GM19324 (cell line): ENCODE results near the gene ARHGAP12.
"Not testable (repeated sequence)": the region's sequence is repeated elsewhere in the genome, so short reads cannot be mapped to it uniquely, and the experiment has no call there.

Source experiments
- ATAC-seq: cut with Tn5 transposase; IDR thresholded peaks from one replicate; pipeline ENCODE4 v1.9.1; 2021; ENCODE audit warnings: mild to moderate bottlenecking, moderate library complexity; ENCODE audit not compliant: unreplicated experiment, low FRiP score

Gene ARHGAP12

DNA sequence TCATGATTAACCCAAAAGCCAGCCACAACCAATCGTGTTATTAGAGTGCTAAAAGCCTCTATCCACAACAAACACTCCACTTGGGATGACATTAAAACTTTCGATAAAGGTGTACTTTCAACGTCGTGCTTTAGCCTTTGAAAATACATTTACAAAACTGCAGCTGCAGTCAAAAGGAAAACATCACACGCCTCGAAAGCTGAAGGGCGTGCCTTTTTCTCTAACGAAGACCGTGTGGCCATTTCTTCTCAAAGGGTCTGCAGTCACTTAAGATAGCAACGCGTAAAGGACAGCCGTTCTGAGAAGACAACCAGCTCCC lies 1.1 kb downstream of the ARHGAP12 start:
- no peak for ATAC-seq

DNA sequence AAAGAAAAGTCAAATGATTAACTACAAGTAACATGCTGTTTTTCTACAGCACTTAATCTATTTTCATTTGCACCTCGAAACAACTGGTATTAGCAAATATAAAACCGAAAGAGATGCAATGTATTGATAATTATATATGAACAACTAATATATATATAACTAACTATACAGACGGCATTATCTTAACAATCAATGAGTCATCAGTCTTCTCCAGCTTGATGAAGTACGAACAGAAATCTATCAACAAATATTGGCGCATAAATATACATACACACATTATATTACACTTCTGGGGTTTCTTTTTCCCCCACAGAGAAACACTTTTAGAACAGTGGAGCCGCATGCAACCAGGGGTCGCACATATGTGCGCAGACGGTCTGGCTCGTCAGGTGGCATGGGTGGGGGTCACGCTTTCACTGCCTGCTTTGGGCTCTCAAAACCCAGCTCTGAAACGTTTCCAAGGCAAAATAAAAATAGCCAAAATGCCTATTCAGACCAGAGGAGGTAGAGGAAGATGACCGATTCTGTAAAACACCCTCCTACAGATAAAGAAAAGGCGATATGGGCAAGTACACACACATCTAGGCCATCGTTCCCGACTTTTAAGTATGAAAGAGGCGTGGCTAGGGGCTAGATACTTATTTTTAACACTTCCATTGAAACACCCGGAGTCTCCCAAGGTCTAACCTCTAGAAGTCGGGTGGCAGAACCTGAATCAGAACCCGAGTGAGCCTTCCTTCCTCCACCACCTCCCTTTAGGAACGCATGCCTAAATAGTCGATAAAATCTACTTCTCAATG lies 1.7 kb downstream of the ARHGAP12 start:
- no peak for ATAC-seq

- no peak for ATAC-seq
Measured at GRCh38 chr10:31926160-31926559, 2.5 kb downstream of the ARHGAP12 start.

GRCh38 chr10:31924833-31925232 lies 3.8 kb downstream of the ARHGAP12 start:
- ATAC-seq, result no peak

DNA sequence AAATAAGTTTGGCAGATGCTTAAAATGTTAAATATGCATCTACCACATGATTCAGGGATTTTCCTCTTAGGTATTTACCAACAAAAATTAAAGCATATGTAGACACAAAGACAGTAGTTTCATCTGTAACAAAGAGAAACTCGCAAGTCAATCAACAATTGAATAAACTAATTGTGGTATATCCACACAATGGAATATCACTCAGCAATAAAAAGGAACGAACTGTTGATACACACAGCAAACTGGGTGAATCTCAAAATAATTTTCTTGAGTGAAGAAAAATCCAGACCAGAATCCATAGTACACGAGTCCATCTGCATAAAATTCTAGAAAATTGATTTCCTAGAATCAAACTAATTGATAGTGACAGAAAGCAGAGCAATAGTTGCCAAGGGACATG lies 5.2 kb downstream of the ARHGAP12 start:
- no peak for ATAC-seq

DNA sequence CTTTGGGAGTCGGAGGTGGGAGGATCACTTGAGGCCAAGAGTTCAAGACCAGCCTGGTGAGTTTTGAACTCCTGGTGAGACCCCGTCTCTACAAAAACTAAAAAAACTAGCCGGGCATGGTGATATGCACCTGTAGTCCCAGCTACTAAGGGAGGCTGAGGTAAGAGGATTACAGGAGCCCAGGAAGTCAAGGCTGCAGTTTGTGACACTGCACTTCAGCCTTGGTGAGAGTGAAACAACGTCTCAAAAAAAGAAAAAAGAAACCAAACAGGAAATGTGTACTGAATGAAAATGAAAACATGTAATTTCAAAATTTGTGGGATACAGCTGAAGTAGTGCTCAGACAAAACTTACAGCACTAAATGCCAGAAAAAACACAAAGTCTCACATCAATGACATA lies 7.6 kb downstream of the ARHGAP12 start:
- peak; percentile 50 for ATAC-seq

DNA sequence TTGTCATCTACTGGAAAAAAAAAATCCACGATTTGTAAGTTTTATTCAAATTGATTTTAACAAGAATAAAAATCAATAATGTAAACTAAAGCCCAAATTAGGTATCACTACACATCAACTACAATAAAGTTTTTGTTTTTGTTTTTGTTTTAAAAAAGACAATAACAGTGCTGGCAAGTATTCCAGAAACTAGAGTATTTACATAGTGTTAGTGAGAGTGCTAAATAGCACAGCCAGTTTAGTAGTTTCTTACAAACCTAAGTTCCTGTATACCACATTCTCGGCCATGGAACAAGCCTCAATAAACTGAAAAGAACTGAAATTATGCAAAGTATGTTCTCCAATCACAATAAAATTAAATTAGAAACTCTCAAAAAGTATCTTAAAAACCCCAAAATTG lies 8.1 kb downstream of the ARHGAP12 start:
- ATAC-seq, result peak; percentile 62

DNA sequence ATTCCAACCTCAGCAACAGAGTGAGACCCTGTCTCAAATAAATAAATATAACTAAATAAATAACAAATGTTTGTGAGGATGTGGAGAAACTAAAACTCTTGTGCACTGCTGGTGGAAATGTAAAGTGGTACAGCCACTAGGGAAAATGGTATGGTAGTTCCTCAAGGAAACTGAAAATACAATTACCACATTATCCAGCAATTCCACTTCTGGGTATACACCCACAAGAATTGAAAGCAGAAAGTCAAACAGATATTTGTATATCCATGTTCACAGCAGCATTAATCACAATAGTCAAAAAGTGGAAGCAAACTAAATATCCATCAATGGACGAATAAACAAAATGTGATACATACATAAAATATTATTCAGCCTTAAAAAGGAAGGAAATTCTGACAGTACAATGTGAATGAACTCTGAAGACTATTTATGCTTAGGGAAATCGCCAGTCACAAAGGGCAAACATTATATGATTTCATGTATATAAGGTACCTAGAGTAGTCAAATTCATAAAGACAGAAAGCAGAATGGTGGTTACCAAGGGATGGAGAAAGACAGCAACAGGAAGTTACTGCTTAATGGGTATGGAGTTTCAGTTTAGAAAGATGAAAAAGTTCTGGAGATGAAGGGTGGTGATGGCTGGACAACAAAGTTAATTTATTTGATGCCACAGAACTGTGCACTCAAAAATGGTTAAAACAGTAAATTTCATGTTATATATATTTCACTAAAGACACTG lies 9.8 kb downstream of the ARHGAP12 start:
- no peak for ATAC-seq

DNA sequence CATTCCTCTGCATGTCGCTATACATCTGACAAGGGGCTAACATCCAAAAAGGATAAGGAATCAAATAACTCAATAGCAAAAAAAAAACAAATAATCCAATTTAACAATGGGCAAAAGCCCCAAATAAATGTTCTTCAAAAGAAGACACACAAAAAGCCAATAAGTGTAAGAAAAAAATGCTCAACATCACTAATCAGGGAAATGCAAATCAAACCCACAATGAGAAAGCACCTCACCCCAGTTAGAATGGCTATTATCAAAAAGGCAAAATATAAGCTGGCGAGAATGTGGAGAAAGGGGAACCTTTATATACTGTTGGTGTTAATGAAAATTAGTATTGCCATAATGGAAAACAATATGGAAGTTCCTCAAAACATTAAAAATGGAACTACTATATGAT lies 14.3 kb downstream of the ARHGAP12 start:
- ATAC-seq, result no peak

DNA sequence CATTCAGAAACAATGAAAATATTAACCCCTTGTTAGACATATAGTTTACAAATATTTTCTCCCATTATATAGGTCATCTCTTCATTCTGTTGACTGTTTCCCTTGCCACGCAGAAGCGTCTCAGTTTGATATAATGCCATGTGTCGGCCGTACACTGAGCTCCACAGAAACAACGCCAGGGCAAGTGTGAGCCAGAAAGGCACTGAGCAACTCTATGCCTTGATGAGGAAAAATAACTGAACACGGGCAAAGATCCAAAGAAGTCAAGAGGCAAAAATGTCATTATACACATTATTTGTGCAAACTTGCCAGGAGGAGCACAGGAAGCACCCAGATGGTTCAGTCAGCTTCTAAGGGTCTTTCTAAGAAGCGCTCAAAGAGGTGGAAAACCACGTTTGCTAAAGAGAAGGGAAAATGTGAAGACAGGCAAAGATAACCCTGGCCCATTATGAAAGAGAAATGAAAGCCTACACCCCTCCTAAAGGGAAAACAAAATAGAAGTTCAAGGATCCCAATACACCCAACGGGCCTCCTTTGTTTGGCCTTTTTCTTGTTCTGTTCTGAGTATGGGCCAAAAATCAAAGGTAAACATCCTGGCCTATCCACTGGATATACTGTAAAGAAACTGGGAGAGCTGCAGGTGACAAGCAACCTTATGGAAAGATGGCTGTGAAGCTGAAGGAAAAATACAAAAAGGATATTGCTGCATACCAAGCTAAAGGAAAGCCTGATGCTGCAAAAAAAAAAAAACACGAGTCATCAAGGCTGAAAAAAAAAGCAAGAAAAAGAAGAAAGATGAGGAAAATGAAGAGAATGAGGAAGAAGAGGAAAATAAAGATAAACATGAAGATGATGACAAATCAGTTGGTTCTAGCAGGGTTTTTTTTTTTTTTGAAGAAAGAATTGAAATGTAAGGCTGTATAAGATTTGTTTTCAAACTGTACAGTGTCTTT lies 15.5 kb downstream of the ARHGAP12 start:
- ATAC-seq, result no peak

- no peak for ATAC-seq
Measured at GRCh38 chr10:31912289-31912688, 16.3 kb downstream of the ARHGAP12 start.

GRCh38 chr10:31910016-31910415 lies 18.6 kb downstream of the ARHGAP12 start:
- ATAC-seq, result no peak

DNA sequence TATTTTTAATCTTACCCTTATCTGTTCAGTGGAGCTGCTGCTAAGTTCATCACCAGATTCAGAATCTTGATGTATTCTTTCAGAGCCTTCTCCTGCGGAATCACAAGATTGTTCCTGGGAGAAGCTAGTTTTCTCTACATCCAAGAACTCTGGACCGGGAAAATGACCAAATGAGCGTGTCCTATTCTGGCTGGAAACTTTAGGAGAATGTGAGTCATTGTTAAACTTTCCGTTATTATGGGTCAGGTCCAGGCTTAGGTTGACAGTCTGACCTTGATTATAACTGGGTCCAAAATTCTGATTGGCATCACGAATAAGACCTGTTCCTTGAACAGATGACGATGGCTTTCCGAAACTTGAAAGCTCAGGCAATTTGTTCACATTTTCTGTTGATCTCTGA lies 20.5 kb downstream of the ARHGAP12 start:
- no peak for ATAC-seq

GRCh38 chr10:31906039-31906438 lies 22.6 kb downstream of the ARHGAP12 start:
- ATAC-seq, result no peak

- no peak for ATAC-seq
Measured at GRCh38 chr10:31905586-31905985, 23.0 kb downstream of the ARHGAP12 start.

DNA sequence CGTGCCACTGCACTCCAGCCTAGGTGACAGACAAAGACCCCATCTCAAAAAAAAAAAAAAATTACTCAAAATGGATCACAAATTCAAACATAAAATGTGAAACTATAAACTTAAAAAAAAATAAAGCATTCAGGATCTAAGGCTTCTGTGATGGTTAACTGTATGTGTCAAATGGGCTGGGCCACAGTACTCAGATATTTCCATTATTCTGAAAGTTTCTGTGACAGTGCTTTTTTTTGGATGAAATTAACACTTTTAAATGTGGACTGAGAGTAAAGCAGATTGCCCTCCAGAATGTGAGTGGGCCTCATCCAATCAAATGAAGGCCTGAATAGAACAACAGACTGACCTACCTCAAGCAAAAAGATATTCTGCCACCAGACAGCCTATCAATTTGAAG lies 26.0 kb downstream of the ARHGAP12 start:
- no peak for ATAC-seq

GRCh38 chr10:31897506-31897905 lies 31.1 kb downstream of the ARHGAP12 start:
- no peak for ATAC-seq

DNA sequence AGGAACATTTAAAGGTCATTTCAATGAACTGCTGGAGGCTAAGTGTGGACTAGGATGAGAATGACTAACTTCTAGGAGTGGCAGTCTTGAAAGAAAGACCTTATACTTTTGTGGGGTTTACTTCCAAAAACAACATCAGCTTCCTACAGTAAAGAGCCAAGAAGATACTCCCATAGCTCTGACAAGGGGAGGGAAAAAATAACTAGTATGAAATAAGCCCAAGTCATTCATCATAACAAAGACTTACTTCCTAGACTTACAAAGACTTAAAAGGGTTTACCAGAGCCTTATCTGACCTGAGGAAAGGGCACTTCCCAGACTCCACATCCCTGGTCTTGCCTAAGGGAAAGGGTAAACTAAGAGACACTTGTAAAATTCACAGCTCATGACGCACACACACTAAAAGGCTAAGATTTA lies 31.7 kb downstream of the ARHGAP12 start:
- no peak for ATAC-seq

GRCh38 chr10:31895722-31896121 lies 32.9 kb downstream of the ARHGAP12 start:
- not testable (repeated sequence) for ATAC-seq

GRCh38 chr10:31888442-31888841 lies 40.2 kb downstream of the ARHGAP12 start:
- ATAC-seq, result no peak

DNA sequence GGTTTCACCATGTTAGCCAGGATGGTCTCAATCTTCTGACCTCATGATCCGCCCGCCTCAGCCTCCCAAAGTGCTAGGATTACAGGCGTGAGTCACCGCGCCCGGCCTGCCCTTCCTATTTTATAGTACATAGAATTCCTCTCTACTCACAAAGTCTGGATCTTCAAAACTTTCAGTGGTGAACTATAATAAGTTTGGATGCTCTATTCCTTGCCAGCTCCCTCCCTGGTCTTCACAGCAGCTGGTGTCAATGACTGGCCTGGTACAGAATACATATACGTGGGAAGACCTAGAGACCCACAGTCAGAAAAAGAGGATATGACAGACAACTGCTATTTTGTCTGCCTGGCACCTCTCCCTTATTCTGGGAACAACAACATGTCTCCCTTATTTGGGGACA lies 40.8 kb downstream of the ARHGAP12 start:
- ATAC-seq, result no peak
